Measurements from ENCODE around the gene YY2. TPM values are rescaled to one million over a fixed set of nuclear protein-coding genes. Genes with fewer than 3 reads are reported as not detected.

YY2 gene
- total and polyA plus RNA-seq, 9 donors = 1.1 to 3.1 (median 2.4) TPM

DNA sequence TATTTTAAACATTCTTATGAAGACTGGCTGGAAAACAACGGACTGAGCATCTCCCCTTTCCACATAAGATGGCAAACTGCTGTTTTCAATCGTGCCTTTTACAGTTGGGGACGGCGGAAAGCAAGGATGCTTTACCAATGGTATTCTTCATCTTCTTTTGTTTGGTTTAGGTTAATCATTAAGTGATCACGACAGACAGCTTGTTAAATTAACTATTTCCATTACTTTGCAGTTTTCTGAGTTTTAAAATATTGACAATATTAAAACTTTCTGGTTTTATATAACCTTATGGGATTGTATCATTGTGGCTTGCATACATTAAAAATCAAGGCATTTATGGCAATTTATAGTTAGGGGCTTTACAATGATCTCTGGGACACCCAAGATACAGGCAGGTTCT is 12.6 kb upstream of the YY2 start:
- no peaks in the 10 kb centered on the region for H3K27me3 ChIP-seq
- H3K4me1 ChIP-seq (ENCODE audit: insufficient read depth) = no peaks in the 10 kb centered on the region
- no peak for TF ChIP-seq POLR2A (IDR thresholded peaks at IDR 0.05)
- TF ChIP-seq EP300 (IDR thresholded peaks at IDR 0.05) = no peak
- TF ChIP-seq, protein P1, sequence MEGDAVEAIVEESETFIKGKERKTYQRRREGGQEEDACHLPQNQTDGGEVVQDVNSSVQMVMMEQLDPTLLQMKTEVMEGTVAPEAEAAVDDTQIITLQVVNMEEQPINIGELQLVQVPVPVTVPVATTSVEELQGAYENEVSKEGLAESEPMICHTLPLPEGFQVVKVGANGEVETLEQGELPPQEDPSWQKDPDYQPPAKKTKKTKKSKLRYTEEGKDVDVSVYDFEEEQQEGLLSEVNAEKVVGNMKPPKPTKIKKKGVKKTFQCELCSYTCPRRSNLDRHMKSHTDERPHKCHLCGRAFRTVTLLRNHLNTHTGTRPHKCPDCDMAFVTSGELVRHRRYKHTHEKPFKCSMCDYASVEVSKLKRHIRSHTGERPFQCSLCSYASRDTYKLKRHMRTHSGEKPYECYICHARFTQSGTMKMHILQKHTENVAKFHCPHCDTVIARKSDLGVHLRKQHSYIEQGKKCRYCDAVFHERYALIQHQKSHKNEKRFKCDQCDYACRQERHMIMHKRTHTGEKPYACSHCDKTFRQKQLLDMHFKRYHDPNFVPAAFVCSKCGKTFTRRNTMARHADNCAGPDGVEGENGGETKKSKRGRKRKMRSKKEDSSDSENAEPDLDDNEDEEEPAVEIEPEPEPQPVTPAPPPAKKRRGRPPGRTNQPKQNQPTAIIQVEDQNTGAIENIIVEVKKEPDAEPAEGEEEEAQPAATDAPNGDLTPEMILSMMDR (IDR thresholded peaks at IDR 0.05) = no peak
- DNase-seq = no peak
- H3K4me3 ChIP-seq = no peak overlapping the region
- no peaks in the 10 kb centered on the region for H3K36me3 ChIP-seq
- no peak overlapping the region for H3K27ac ChIP-seq
- WGBS, 3 donors = 37 to 54% (median 41%) methylated on average over 5 of the region's 5 CpGs
- no peaks in the 10 kb centered on the region for H3K9me3 ChIP-seq
- intact Hi-C loops (cut with DNase I) = no loop called here

DNA sequence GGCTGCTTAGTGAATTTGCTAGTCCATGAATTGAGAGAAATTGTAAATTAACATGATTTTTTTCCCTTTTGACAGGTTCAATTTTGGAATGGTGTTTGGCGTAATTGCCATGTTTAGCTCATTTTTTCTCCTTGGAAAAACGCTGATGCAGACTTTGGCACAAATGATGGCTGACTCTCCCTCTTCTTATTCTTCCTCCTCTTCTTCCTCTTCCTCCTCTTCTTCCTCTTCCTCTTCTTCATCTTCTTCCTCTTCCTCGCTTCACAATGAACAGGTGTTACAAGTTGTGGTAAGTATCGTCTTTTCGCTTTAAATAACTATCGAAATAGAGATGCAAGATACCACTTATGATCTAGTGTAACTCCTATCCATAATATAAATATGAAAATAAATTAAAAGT is 10.7 kb upstream of the YY2 start:
- intact Hi-C loops (cut with DNase I) = no loop called here
- Histone ChIP-seq H3K4me3 (no peak overlapping the region), H3K27ac (no peak overlapping the region), H3K27me3 (no peaks in the 10 kb centered on the region), H3K9me3 (no peaks in the 10 kb centered on the region), H3K36me3 (no peaks in the 10 kb centered on the region), H3K4me1 (ENCODE audit: insufficient read depth) (no peaks in the 10 kb centered on the region)
- TF ChIP-seq POLR2A (IDR thresholded peaks at IDR 0.05) (no peak), EP300 (IDR thresholded peaks at IDR 0.05) (no peak)
- TF ChIP-seq, protein P1 (IDR thresholded peaks at IDR 0.05) = no peak
- DNase-seq = no peak
- WGBS, 3 donors = 87 to 91% (median 90%) methylated on average over 6 of the region's 6 CpGs

DNA sequence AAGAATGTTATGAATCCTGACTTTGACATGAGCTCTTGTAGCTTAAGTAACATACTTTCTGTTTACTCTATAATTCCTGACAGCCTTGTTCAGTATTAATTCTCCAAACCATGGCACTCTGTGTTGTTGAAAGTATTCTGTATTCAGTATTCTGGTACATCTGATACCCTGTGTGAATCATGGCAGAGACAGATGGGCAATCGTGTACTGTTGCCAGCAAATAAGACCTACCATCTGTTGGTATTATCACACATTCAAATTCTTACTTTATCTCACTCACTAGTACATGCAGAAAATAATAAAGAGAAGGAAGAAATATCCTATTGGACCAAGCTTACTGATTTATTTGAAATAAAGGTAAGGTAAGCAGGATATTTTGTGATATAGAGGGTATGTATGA is 8.4 kb upstream of the YY2 start:
- no peak overlapping the region for H3K4me3 ChIP-seq
- H3K9me3 ChIP-seq = no peaks in the 10 kb centered on the region
- no peak overlapping the region for H3K27ac ChIP-seq
- WGBS, 3 donors = 44 to 59% (median 49%) methylated on average over 1 of the region's 1 CpG
- TF ChIP-seq EP300 (IDR thresholded peaks at IDR 0.05) = no peak
- no peak for TF ChIP-seq POLR2A (IDR thresholded peaks at IDR 0.05)
- TF ChIP-seq, protein P1 (IDR thresholded peaks at IDR 0.05) = no peak
- H3K27me3 ChIP-seq = no peaks in the 10 kb centered on the region
- intact Hi-C loops (cut with DNase I) = no loop called here
- no peaks in the 10 kb centered on the region for H3K36me3 ChIP-seq
- DNase-seq = no peak
- H3K4me1 ChIP-seq (ENCODE audit: insufficient read depth) = no peaks in the 10 kb centered on the region

DNA sequence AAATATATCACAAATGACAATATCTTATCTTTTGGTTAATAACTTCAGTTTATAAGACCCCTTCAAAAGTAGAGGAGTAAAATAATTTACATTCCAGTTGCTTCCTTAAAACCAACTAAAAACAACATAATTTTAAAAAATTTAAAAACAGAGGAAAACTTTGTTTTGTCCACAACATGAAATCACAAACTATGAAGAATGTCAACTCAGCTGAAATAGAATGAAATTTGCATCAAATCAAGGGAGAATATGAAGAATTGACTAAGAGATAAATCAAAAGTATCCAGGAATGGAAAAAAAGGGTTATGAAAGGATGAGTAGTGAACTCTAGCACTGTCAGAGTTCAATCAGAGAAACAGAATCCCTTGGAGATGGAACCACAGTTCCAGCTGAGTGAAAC is 2.2 kb upstream of the YY2 start:
- intact Hi-C loops (cut with DNase I) = no loop called here
- H3K4me3 ChIP-seq = no peak overlapping the region
- no peak for TF ChIP-seq EP300 (IDR thresholded peaks at IDR 0.05)
- no peak for TF ChIP-seq POLR2A (IDR thresholded peaks at IDR 0.05)
- TF ChIP-seq, protein P1 (IDR thresholded peaks at IDR 0.05) = no peak

DNA sequence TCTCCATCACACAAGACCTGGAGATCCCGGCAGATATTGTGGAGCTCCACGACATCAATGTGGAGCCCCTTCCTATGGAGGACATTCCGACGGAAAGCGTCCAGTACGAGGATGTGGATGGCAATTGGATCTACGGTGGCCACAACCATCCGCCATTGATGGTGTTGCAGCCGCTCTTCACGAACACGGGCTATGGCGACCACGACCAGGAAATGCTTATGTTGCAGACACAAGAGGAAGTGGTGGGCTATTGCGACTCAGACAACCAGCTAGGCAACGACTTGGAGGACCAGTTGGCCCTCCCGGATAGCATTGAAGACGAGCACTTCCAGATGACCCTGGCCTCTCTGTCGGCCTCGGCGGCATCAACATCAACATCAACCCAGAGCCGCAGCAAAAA is 717 bp downstream of the YY2 start:
- 93 to 95% (median 95%) methylated on average over 21 of the region's 21 CpGs for WGBS, 3 donors
- no peak for TF ChIP-seq POLR2A (IDR thresholded peaks at IDR 0.05)
- TF ChIP-seq EP300 (IDR thresholded peaks at IDR 0.05) = no peak
- TF ChIP-seq, protein P1 (IDR thresholded peaks at IDR 0.05) = no peak

More for the DNA sequence above, 2.2 kb upstream of the YY2 start:
- no peaks in the 10 kb centered on the region for H3K4me1 ChIP-seq (ENCODE audit: insufficient read depth)
- DNase-seq = no peak
- H3K9me3 ChIP-seq = no peaks in the 10 kb centered on the region
- no peak overlapping the region for H3K27ac ChIP-seq
- H3K36me3 ChIP-seq = no peaks in the 10 kb centered on the region
- no peaks in the 10 kb centered on the region for H3K27me3 ChIP-seq

More for the DNA sequence above, 717 bp downstream of the YY2 start:
- Histone ChIP-seq H3K9me3 (no peaks in the 10 kb centered on the region), H3K27ac (no peak overlapping the region), H3K4me1 (ENCODE audit: insufficient read depth) (no peaks in the 10 kb centered on the region), H3K36me3 (no peaks in the 10 kb centered on the region), H3K4me3 (no peak overlapping the region), H3K27me3 (no peaks in the 10 kb centered on the region)
- intact Hi-C loops (cut with DNase I) = no loop called here
- DNase-seq = no peak

Data from ovary (tissue), 9 donors.